ENCODE measurements around the gene PSMG3. TPM values are rescaled to one million over a fixed set of nuclear protein-coding genes. Genes with fewer than 3 reads are reported as not detected.

Gene PSMG3
- polyA plus RNA-seq, 2 of the 4 experiments (the other 2 are of a cell fraction): 75.9 to 89.3 TPM

DNA sequence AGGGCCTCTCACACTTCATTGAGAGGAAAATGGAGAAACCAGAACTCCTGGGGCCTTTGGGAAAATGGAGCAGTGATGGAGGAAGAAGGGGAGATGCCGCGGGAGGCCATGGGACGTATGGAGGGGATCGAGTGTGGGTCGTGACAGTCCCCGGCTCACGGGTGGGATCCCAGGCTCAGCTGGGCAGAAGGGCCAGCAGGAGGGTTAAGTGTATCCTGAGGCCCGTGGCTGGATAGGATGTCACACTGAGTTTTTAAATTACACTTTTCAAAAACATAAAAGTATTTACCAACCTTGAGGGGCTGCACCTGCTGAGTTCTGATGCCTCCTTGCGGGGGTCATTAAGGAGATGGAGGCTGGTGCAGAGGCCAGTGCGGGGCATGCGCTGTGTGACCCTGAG is 28.0 kb upstream of the PSMG3 start:
- Histone ChIP-seq H3K9me3 (no peaks in the 10 kb centered on the region), H3K4me2 (no peak overlapping the region), H3K27ac (no peak overlapping the region), H3K4me1 (no peaks in the 10 kb centered on the region), H3K4me3 (no peak overlapping the region)
- no peak for DNase-seq (ENCODE audit: low read depth in 1 of 2, low spot score in 1 of 2)
- WGBS (ENCODE audit: missing lambda C conversion rate): 71% methylated on average over 11 of the region's 11 CpGs
- ChIA-PET CTCF (interaction anchor here (1.2 to 1.7 kb wide), 3 partner anchors 19 to 174 kb away, joined by 3 to 6 read pairs (median 4); no protein-coding TSS in a partner anchor), POLR2A (no interaction called here)
- ATAC-seq: no peak
- TF ChIP-seq NFE2L2 (conservative IDR thresholded peaks at IDR 0.05; ENCODE audit: low read length) (no peak), POLR2AphosphoS2 (conservative IDR thresholded peaks at IDR 0.05; ENCODE audit: low read length) (no peak), ELK1 (IDR thresholded peaks at IDR 0.05; ENCODE audit: low read depth, low read length) (no peak), FOXS1 (CRISPR knock-in tag; IDR thresholded peaks at IDR 0.05) (no peak), JUN (IDR thresholded peaks at IDR 0.05) (no peak)
- FAIRE-seq: no peak

- TF ChIP-seq KDM5A (IDR thresholded peaks at IDR 0.05) (no peak), RAD21 (conservative IDR thresholded peaks at IDR 0.05 in 1 of 2, IDR thresholded peaks at IDR 0.05 in 1 of 2) (no peak), HOXB5 (CRISPR knock-in tag; IDR thresholded peaks at IDR 0.05) (no peak), HOXA7 (CRISPR knock-in tag; IDR thresholded peaks at IDR 0.05) (no peak), NFE2L2 (conservative IDR thresholded peaks at IDR 0.05; ENCODE audit: low read length) (no peak), MAX (IDR thresholded peaks at IDR 0.05) (no peak), ZC3H11A (IDR thresholded peaks at IDR 0.05) (no peak), HMGXB4 (CRISPR knock-in tag; IDR thresholded peaks at IDR 0.05; ENCODE audit: borderline replicate concordance) (no peak), ZNF302 (CRISPR knock-in tag; IDR thresholded peaks at IDR 0.05) (no peak), NR3C1 (IDR thresholded peaks at IDR 0.05) (no peak), CTCF (IDR thresholded peaks at IDR 0.05) (no peak), SMC3 (IDR thresholded peaks at IDR 0.05) (no peak), MAFK (IDR thresholded peaks at IDR 0.05; ENCODE audit: partially characterized antibody) (no peak), PBX3 (IDR thresholded peaks at IDR 0.05) (no peak), EHF (CRISPR knock-in tag; IDR thresholded peaks at IDR 0.05) (no peak), CEBPB (IDR thresholded peaks at IDR 0.05) (no peak), JUNB (IDR thresholded peaks at IDR 0.05) (no peak), HEYL (CRISPR knock-in tag; IDR thresholded peaks at IDR 0.05) (no peak)
- TF ChIP-seq, protein P1, sequence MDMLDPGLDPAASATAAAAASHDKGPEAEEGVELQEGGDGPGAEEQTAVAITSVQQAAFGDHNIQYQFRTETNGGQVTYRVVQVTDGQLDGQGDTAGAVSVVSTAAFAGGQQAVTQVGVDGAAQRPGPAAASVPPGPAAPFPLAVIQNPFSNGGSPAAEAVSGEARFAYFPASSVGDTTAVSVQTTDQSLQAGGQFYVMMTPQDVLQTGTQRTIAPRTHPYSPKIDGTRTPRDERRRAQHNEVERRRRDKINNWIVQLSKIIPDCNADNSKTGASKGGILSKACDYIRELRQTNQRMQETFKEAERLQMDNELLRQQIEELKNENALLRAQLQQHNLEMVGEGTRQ (IDR thresholded peaks at IDR 0.05): no peak
- FAIRE-seq (no peak), ATAC-seq (no peak), DNase-seq (ENCODE audit: low read depth in 1 of 2, low spot score in 1 of 2) (no peak)
- POLR2A ChIA-PET: no interaction called here
- Histone ChIP-seq H3K4me3 (no peak overlapping the region), H3K4me2 (no peak overlapping the region), H3K9me3 (no peaks in the 10 kb centered on the region), H3K27ac (no peak overlapping the region), H3K4me1 (no peaks in the 10 kb centered on the region)
- WGBS (ENCODE audit: missing lambda C conversion rate): 44% methylated on average over 16 of the region's 16 CpGs
- CTCF ChIA-PET: interaction anchor here (0.8 to 2.3 kb wide), 6 partner anchors 12 to 751 kb away, joined by 3 to 7 read pairs (median 4); no protein-coding TSS in a partner anchor
These were observed 27.4 kb upstream of the PSMG3 start for GRCh38 chr7:1597066-1597760.
